T-helper 9 cell (primary cell): ENCODE results near the gene TBC1D9B.
"Not testable (repeated sequence)": the region's sequence is repeated elsewhere in the genome, so short reads cannot be mapped to it uniquely, and the experiment has no call there.

ENCODE experiments used
- DNase-seq: peaks from one replicate; pipeline ENCODE4 v3.0.0-alpha.2; 2020

TBC1D9B gene

GRCh38 chr5:179883163-179883562, 24.5 kb downstream of the TBC1D9B start:
- no peak for DNase-seq

DNA sequence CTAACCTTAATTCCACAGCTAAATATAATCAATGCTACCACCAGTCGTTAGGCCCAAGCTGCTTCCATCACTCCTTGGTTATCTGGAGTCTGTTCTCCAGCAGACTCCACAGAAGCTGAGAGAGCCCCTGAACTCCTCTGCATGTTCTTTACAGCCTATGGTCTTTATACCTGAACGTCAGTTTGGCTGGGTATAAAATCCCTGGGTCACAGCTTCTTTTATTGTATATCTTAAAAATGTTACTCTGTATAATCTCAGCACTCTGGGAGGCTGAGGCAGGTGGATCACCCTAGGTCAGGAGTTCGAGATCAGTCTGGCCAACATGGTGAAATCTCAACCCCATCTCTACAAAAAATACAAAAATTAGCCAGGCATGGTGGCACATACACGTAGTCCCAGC, 25.4 kb downstream of the TBC1D9B start:
- no peak for DNase-seq

DNA sequence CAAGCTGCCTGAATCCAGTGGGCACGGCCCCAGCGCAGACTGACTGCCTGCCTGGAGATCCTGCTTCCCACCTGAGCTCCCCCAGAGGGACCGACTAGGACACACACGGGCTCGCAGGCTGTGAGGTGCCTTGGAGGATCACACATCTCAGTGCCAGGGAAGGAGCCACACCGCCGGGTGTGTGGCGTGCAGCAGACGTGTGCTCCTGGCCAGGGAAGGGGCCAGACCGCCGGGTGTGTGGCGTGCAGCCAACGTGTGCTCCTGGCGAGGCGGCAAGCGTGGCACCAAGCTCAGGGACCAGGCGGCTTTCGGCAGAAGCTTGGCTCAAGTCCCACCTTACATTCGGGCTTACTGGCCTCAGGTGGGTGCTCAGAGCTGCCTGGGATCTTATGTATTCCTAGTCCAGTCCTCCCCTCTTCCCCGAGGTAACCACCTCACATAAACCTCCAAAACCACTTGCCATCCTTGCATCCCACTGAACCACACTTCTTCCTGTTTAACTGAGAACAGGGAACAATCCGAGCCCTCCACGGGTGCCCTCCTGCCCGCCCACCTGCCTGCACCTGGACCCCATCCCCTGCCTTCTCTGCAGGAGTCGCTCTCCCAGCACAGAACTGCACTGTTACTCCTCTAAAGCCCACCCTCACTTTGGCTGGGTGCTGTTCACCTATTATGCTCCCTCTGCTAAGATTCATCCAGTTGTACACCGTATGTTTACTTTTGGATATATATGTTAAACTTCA, 26.7 kb downstream of the TBC1D9B start:
- no peak for DNase-seq

GRCh38 chr5:179880066-179880650, 27.5 kb downstream of the TBC1D9B start:
- DNase-seq, result no peak

- no peak for DNase-seq
These were observed 28.0 kb downstream of the TBC1D9B start for GRCh38 chr5:179879690-179880010.

DNA sequence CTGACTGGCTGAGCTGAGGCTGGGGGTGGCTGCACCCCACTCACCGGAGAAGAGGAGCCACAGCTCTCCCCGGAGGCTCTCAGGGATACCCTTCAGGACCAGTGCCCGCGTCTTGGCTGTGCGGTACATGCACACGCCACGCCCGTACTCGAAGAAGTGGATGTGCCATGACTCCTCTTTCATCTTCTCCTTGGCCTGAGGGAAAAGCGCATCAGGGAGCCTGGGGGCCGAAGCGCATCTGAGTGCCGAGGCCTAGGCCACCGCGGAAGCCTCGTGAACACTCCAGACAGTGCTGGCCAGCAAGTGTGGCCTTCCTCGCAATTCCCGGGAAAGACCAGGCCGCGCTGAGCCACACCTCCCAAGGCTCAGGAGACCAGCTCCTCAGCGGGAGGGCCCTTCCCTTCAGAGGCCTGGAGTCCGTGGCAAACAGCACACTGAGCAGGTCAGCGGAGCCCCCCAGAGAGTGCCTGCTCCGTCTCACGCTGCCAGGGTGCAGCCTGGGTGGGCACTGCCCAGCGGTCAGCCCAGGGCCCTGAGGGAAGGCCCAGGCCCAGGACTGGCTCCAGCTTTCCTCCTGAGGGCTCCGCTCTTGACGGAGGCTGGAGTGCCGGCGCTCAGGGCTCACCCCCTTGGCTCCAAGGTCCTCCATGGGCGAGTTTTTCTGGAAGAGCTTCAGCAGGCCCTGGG, 28.6 kb downstream of the TBC1D9B start:
- no peak for DNase-seq

GRCh38 chr5:179878222-179879002, 29.3 kb downstream of the TBC1D9B start:
- no peak for DNase-seq

GRCh38 chr5:179876610-179876952, 31.1 kb downstream of the TBC1D9B start:
- DNase-seq, result no peak

DNA sequence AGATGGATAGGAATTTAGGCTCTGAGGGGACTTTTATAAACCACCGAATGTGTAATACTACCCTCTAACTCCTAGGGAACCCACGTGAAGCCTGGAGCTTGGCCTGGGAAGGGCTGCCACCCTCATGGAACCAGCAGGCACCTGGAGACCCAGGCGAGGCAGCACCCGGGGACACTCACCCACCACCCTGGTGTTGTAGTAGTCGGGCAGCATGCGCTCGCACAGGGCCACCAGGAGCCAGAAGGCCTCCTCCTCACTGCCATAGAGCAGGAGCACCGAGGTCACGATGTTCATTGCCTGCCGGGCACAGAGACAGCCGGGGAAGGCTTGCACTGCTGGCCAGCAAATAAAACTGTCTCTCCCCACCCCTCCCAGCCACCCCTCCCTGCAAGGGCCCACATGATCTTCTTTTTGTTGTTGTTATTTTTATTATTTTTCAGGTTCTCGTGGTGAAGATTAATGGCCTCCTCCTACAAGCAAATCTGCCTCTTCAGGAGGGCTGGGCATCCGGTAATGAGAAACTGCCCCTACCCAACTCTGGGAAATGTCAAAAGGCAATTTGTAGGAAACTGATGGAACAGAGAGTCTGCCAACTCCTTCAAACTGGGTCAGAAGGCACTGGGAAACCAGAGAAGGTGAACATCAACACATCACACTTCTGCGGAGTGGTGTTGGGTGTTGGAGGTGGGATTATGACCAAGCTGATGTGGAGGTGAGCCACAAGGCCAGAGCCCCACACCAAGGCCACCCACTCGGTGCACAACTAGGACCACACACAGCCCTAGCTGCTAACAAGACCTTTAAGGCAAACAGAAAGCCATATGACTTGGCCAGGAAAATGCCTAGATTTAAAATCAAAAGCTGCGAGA, 31.7 kb downstream of the TBC1D9B start:
- no peak for DNase-seq

- no peak for DNase-seq
These were observed 33.0 kb downstream of the TBC1D9B start for GRCh38 chr5:179874536-179875292.

DNA sequence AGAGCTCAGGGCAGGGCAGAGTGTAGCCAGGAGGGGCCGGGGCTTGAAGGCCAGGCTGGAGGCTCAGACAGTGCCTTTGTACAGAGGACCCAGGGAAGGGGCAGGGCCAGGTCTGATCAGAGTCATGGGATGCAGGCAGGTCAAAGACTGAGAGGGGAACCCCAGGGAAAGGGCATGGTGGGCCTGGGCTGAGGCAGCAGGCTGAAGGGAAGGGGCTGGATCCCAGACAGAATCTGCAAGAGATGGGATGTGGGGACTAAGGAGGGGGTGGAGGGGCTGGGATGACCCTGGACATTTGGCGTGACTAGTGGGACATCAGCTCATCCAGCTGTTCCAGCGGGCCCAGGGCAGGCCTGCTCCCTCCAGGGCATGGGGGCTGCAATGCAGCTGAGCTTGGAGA, 33.6 kb downstream of the TBC1D9B start:
- no peak for DNase-seq

GRCh38 chr5:179873588-179874110, 34.0 kb downstream of the TBC1D9B start:
- no peak for DNase-seq

GRCh38 chr5:179872828-179873575, 34.7 kb downstream of the TBC1D9B start:
- no peak for DNase-seq

DNA sequence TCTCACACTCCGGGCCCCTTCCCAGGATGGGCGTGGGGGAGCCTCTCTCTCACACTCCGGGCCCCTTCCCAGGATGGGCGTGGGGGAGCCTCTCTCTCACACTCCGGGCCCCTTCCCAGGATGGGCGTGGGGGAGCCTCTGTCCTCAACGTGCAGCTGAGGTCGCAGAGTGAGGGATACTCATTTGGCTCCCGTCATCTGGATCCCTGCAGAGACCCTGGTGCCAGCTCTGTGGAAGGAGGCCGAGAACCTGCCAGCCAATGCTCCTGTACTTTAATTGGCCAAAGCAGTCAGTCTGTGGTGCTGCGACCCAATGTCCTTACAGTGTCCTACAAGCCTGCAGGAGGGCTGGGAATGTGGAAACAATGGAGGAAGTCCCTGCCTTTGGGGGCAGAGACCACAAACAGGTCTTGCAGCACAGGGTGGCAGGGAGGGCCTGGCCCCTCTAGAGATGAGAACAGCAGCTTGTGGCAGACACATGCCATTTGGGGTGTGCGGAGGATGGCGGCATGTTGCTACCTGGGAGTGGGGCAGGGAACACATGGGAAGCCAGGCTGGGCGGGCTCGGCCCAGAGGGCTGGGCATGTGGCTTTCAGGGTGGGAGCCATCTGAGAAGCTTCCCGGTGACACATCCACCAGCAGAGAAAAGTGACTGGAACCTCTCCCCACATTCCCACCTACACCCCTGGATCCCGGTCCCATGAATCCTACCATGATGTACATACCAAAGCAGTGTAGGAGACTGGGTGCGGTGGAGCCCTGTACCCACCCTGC, 35.5 kb downstream of the TBC1D9B start:
- DNase-seq, result no peak

DNA sequence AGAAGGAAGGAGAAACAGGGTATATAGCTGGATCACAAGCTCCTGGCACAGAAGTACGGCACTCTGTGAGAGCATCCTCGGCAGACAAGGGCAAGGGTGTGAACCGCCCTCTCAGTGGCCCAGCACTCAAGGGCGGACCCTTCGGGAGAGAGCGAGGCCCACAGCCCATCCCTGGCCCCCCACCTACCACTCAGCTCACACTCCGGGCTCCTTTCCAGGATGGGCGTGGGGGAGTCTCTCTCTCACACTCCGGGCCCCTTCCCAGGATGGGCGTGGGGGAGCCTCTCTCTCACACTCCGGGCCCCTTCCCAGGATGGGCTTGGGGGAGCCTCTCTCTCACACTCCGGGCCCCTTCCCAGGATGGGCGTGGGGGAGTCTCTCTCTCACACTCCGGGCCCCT, 36.2 kb downstream of the TBC1D9B start:
- not testable (repeated sequence) for DNase-seq

DNA sequence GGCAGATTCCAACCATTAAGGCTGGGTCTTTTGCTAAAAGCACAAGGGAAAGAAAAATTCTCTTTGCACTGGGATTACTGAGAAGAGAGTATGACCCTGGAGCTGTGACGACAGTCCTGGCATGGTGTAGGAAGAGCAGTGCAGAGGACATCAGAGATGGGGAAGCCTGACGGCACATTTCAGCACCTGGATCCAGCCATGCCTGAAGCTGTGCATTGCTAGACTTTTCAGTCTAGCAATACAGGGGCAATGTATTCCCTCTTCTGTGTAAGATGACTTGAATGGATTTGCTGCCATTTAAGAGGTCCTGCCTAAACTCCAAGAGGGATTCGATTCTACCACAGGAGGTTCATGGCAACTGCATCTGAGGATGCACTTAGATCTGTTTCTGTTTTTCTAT, 36.7 kb downstream of the TBC1D9B start:
- DNase-seq, result no peak

GRCh38 chr5:179870403-179870903, 37.2 kb downstream of the TBC1D9B start:
- DNase-seq, result no peak

DNA sequence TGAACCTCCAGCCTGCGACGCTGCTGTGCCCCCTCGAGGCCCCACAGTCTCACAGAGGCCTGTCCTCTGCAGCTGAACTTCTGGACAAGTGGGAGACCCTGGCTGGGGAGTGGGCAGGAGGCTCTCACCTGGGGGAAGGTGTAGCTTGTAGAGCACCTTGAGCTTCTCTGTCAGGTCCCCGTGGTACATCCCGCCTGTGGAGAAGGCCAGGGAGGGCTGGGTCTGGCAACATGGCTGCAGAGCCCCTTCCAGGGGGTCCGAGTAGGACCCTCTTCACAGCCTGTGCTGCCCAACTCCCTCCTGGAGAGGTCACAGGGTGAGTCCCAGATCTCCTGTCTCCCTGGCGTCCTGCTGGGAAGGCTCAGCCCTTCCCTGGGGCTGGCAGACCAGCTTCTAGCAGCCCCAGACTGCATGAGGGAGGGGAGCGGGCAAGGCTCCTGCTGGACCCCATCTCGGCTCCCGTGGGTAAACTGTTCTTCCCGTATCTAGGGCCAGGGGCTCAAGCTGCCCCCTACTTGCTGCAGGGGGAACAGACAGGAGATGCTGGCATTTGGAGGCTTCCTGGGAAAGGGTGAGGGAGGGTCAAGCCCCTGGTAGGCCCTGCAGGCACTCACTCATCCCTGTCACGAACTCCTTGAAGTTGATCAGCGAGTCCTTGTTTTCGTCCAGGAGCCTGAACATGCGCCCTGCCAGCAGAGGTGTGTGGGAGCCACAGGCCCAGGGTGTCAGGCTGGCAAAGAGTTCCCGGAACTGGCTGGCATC, 37.9 kb downstream of the TBC1D9B start:
- DNase-seq, result no peak

- no peak for DNase-seq
These were observed 38.6 kb downstream of the TBC1D9B start for GRCh38 chr5:179869101-179869500.
